HepG2 (cell line): Measurements from ENCODE around the gene P2RX6. TPM values are rescaled to one million over a fixed set of nuclear protein-coding genes. Genes with fewer than 3 reads are reported as not detected.

Experiments
- ARNT ChIP-seq: fragments of 450-650 bp; IDR thresholded peaks from 2 replicates; pipeline ENCODE4 v1.6.1; 2017
- EP300 ChIP-seq, 3 experiments: sonication (generic) in 1 of 3; formaldehyde crosslinking in 1 of 3; IDR thresholded peaks; 2 replicates each; pipeline versions ENCODE4 v1.5.1 to v1.6.1; 2011 to 2020; ENCODE audit warnings: low read depth in 2 of 3, low read length in 2 of 3, borderline replicate concordance in 1 of 3, improper control_type of control experiment in 1 of 3, mild to moderate bottlenecking in 1 of 3, missing genetic modification reagents in 1 of 3, moderate library complexity in 1 of 3
- ESRRA ChIP-seq: sonication (generic); formaldehyde crosslinking; IDR thresholded peaks from 2 replicates; pipeline ENCODE4 v1.5.1; 2020; ENCODE audit warnings: mild to moderate bottlenecking, low read depth, missing genetic modification reagents
- FOXP4 ChIP-seq: sonication (generic); formaldehyde crosslinking; IDR thresholded peaks from 2 replicates; pipeline ENCODE4 v1.4.0; 2020; ENCODE audit warnings: missing genetic modification reagents
- HNRNPL ChIP-seq: fragments of 200-400 bp; formaldehyde crosslinking; IDR thresholded peaks from 2 replicates; pipeline ENCODE4 v1.6.1; 2017; ENCODE audit warnings: mild to moderate bottlenecking, low read depth, low read length
- MTA3 ChIP-seq: sonication (generic); formaldehyde crosslinking; IDR thresholded peaks from 2 replicates; pipeline ENCODE4 v1.4.0; 2020; ENCODE audit warnings: missing genetic modification reagents
- NFYB ChIP-seq: sonication (generic); formaldehyde crosslinking; IDR thresholded peaks from 2 replicates; pipeline ENCODE4 v1.4.0; 2020; ENCODE audit warnings: missing genetic modification reagents
- PRMT3 ChIP-seq: sonication (generic); formaldehyde crosslinking; IDR thresholded peaks from 2 replicates; pipeline ENCODE4 v1.8.1; 2022; ENCODE audit warnings: low read depth, mild to moderate bottlenecking, moderate library complexity, missing genetic modification reagents, borderline replicate concordance
- SRSF1 ChIP-seq: fragments of 200-400 bp; formaldehyde crosslinking; optimal IDR thresholded peaks from 2 replicates; pipeline ENCODE3; 2017; ENCODE audit warnings: mild to moderate bottlenecking, low read depth, low read length, moderate library complexity
- SSRP1 ChIP-seq: IDR thresholded peaks from 2 replicates; pipeline ENCODE4 v1.6.1; 2016; ENCODE audit warnings: control low read depth
- TERF1 ChIP-seq: sonication (generic); formaldehyde crosslinking; IDR thresholded peaks from 2 replicates; pipeline ENCODE4 v1.8.0; 2022; ENCODE audit warnings: mild to moderate bottlenecking, missing genetic modification reagents, moderate library complexity
- YEATS4 ChIP-seq: sonication (generic); formaldehyde crosslinking; IDR thresholded peaks from 2 replicates; pipeline ENCODE4 v1.4.0; 2020; ENCODE audit warnings: missing genetic modification reagents, borderline replicate concordance
- ZNF12 ChIP-seq: sonication (generic); formaldehyde crosslinking; IDR thresholded peaks from 2 replicates; pipeline ENCODE4 v1.5.0; 2020; ENCODE audit warnings: missing genetic modification reagents
- ZNF598 ChIP-seq: sonication (generic); formaldehyde crosslinking; IDR thresholded peaks from 2 replicates; pipeline ENCODE4 v1.5.1; 2020; ENCODE audit warnings: mild to moderate bottlenecking, missing genetic modification reagents, borderline replicate concordance
- ZNF660 ChIP-seq: sonication (generic); formaldehyde crosslinking; IDR thresholded peaks from 2 replicates; pipeline ENCODE4 v1.5.1; 2020; ENCODE audit warnings: mild to moderate bottlenecking, low read depth, missing genetic modification reagents, borderline replicate concordance
- polyA plus RNA-seq, 8 experiments: library from polyadenylated mRNA; depleted of rRNA in 3 of 8; stranded (reverse) in 7 of 8; unstranded in 1 of 8; fragments of >200 nt; fragmentation: Illumina TruSeq in 4 of 8; extraction: Trizol in 4 of 8; gene quantifications; 2 replicates each; pipeline versions ENCODE4 v1.2.1 to v1.2.3, GENCODE V29; 2011 to 2016; ENCODE audit warnings: low read depth in 4 of 8, missing spikeins in 1 of 8, mixed read lengths in 1 of 8; ENCODE audit not compliant: insufficient read depth in 1 of 8
- total RNA-seq, 5 experiments: library from RNA; depleted of rRNA; stranded (reverse); fragments of >200 nt; fragmentation: Illumina TruSeq; extraction: Trizol; gene quantifications; 2 replicates each; pipeline ENCODE4 v1.2.3, GENCODE V29; 2016; ENCODE audit warnings: low read depth in 1 of 5
- TF ChIP-seq, protein P1 (sequence below): sonication (generic); formaldehyde crosslinking; conservative IDR thresholded peaks from 2 replicates; pipeline ENCODE4 v1.5.0; 2020; ENCODE audit warnings: missing genetic modification reagents
- TF ChIP-seq, protein P2 (sequence below): sonication (generic); formaldehyde crosslinking; IDR thresholded peaks from 2 replicates; pipeline ENCODE4 v1.5.0; 2020; ENCODE audit warnings: missing genetic modification reagents, mild to moderate bottlenecking, borderline replicate concordance
- TF ChIP-seq, protein P3 (sequence below): sonication (generic); formaldehyde crosslinking; IDR thresholded peaks from 2 replicates; pipeline ENCODE4 v1.9.0; 2022; ENCODE audit warnings: low read depth, missing genetic modification reagents

Gene P2RX6
- total and polyA plus RNA-seq, 2 of the 13 experiments (the other 11 are each of a cell fraction or from before 2014, with no cell fraction given): 0.04 to 0.12 TPM

- TF ChIP-seq PRMT3: no peak
- no peak for TF ChIP-seq ZNF12
- TF ChIP-seq YEATS4 (CRISPR knock-in tag): no peak
- TF ChIP-seq ESRRA (CRISPR knock-in tag): no peak
- no peak for TF ChIP-seq SRSF1
- peak; percentile 51; the same call in 1 of the 2 replicates for TF ChIP-seq HNRNPL
- TF ChIP-seq TERF1 (CRISPR knock-in tag): no peak
- no peak for TF ChIP-seq ARNT
- TF ChIP-seq MTA3 (CRISPR knock-in tag): no peak
- TF ChIP-seq, protein P1, sequence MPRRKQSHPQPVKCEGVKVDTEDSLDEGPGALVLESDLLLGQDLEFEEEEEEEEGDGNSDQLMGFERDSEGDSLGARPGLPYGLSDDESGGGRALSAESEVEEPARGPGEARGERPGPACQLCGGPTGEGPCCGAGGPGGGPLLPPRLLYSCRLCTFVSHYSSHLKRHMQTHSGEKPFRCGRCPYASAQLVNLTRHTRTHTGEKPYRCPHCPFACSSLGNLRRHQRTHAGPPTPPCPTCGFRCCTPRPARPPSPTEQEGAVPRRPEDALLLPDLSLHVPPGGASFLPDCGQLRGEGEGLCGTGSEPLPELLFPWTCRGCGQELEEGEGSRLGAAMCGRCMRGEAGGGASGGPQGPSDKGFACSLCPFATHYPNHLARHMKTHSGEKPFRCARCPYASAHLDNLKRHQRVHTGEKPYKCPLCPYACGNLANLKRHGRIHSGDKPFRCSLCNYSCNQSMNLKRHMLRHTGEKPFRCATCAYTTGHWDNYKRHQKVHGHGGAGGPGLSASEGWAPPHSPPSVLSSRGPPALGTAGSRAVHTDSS (CRISPR knock-in tag): no peak
- no peak for TF ChIP-seq ZNF598 (CRISPR knock-in tag)
- TF ChIP-seq FOXP4: no peak
- TF ChIP-seq SSRP1: 0 out of 2 replicates have a peak, but pooled peaks have one; percentile 11
- TF ChIP-seq, protein P2, sequence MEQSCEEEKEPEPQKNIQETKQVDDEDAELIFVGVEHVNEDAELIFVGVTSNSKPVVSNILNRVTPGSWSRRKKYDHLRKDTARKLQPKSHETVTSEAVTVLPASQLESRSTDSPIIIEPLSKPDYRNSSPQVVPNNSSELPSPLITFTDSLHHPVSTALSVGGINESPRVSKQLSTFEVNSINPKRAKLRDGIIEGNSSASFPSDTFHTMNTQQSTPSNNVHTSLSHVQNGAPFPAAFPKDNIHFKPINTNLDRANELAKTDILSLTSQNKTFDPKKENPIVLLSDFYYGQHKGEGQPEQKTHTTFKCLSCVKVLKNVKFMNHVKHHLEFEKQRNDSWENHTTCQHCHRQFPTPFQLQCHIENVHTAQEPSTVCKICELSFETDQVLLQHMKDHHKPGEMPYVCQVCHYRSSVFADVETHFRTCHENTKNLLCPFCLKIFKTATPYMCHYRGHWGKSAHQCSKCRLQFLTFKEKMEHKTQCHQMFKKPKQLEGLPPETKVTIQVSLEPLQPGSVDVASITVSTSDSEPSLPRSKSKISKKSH (CRISPR knock-in tag): 0 out of 2 replicates have a peak, but pooled peaks have one; percentile 19
- TF ChIP-seq NFYB (CRISPR knock-in tag): no peak
- no peak for TF ChIP-seq ZNF660 (CRISPR knock-in tag)
- no peak for TF ChIP-seq EP300 (IDR thresholded peaks at IDR 0.05; ENCODE audit: low read depth in 2 of 2, low read length in 2 of 2)
- no peak for TF ChIP-seq EP300 (CRISPR knock-in tag; IDR thresholded peaks at IDR 0.05; ENCODE audit: borderline replicate concordance)
- TF ChIP-seq, protein P3, sequence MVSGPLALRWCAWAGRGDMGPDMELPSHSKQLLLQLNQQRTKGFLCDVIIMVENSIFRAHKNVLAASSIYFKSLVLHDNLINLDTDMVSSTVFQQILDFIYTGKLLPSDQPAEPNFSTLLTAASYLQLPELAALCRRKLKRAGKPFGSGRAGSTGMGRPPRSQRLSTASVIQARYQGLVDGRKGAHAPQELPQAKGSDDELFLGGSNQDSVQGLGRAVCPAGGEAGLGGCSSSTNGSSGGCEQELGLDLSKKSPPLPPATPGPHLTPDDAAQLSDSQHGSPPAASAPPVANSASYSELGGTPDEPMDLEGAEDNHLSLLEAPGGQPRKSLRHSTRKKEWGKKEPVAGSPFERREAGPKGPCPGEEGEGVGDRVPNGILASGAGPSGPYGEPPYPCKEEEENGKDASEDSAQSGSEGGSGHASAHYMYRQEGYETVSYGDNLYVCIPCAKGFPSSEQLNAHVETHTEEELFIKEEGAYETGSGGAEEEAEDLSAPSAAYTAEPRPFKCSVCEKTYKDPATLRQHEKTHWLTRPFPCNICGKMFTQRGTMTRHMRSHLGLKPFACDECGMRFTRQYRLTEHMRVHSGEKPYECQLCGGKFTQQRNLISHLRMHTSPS (CRISPR knock-in tag): no peak
These were observed 33.8 kb upstream of the P2RX6 start (continued) for GRCh38 chr22:20980938-20981722.
